SK-N-SH (cell line): ENCODE measurements around the gene CDH4. TPM values are rescaled to one million over a fixed set of nuclear protein-coding genes. Genes with fewer than 3 reads are reported as not detected.

Source experiments
- CTCF ChIA-PET: fragments of 300-600, 350-600 bp; formaldehyde crosslinking; extraction: SDS; loops from one replicate; lab custom pipeline; 2021; lab: Yijun Ruan, JAX
- POLR2A ChIA-PET: fragments of 350-600 bp; sonication (Branson Sonifier 250); formaldehyde crosslinking; extraction: SDS; loops from one replicate; lab custom pipeline; 2020; ENCODE audit warnings: antibody characterized with exemption, inconsistent platforms; lab: Yijun Ruan, JAX
- DNase-seq: peaks from one replicate; pipeline ENCODE4 v3.0.0; 2012
- H2AFZ ChIP-seq: fragments of 200-600 bp; sonication (generic); 2 replicates; pipeline ENCODE4 v1.8.1; 2016; ENCODE audit warnings: antibody characterized with exemption, mild to moderate bottlenecking, low read depth
- H3F3A ChIP-seq: fragments of 200-600 bp; sonication (generic); replicated peaks from 2 replicates; pipeline ENCODE3; 2016; ENCODE audit warnings: antibody characterized with exemption, mild to moderate bottlenecking; ENCODE audit not compliant: insufficient read depth
- H3K27ac ChIP-seq, 2 experiments: fragments of 200-500 bp in 1 of 2; fragments of 200-600 bp in 1 of 2; sonication (Bioruptor generic) in 1 of 2; sonication (generic), shearing (Covaris generic) in 1 of 2; 2 replicates each; pipeline versions ENCODE4 v1.5.1 to v1.6.1; 2014 to 2016; ENCODE audit warnings: low read depth in 2 of 2, inconsistent platforms in 1 of 2, low read length in 1 of 2, mild to moderate bottlenecking in 1 of 2, mixed read lengths in 1 of 2
- H3K27me3 ChIP-seq: fragments of 200-600 bp; sonication (generic), shearing (Covaris generic); 2 replicates; pipeline ENCODE4 v1.6.1; 2016; ENCODE audit warnings: mixed run types; ENCODE audit not compliant: insufficient read depth
- H3K36me3 ChIP-seq, 2 experiments: fragments of 200-500 bp in 1 of 2; fragments of 200-600 bp in 1 of 2; sonication (Bioruptor generic) in 1 of 2; sonication (generic) in 1 of 2; replicated peaks in 1 of 2; 2 replicates each; pipeline versions ENCODE3 to v1.5.1; 2014 to 2016; ENCODE audit warnings: low read length in 1 of 2, mild to moderate bottlenecking in 1 of 2; ENCODE audit not compliant: insufficient read depth in 2 of 2, control insufficient read depth in 1 of 2
- H3K4me1 ChIP-seq, 2 experiments: fragments of 200-500 bp in 1 of 2; fragments of 200-600 bp in 1 of 2; sonication (Bioruptor generic) in 1 of 2; sonication (generic), shearing (Covaris generic) in 1 of 2; 2 replicates each; pipeline versions ENCODE4 v1.5.1 to v1.6.1; 2014 to 2016; ENCODE audit warnings: low read depth in 1 of 2, low read length in 1 of 2, mixed run types in 1 of 2; ENCODE audit not compliant: insufficient read depth in 2 of 2, control insufficient read depth in 1 of 2
- H3K4me2 ChIP-seq: fragments of 200-600 bp; sonication (generic), shearing (Covaris generic); 2 replicates; pipeline ENCODE4 v1.6.1; 2017; ENCODE audit warnings: mixed run types
- H3K4me3 ChIP-seq, 2 experiments: fragments of 200-500 bp in 1 of 2; fragments of 200-600 bp in 1 of 2; sonication (Bioruptor generic) in 1 of 2; sonication (generic), shearing (Covaris generic) in 1 of 2; 2 replicates each; pipeline versions ENCODE4 v1.5.1 to v1.8.1; 2014 to 2016; ENCODE audit warnings: low read depth in 2 of 2, inconsistent platforms in 1 of 2, low read length in 1 of 2, mild to moderate bottlenecking in 1 of 2, mixed read lengths in 1 of 2, moderate library complexity in 1 of 2
- H3K79me2 ChIP-seq: fragments of 200-600 bp; sonication (generic); 2 replicates; pipeline ENCODE4 v1.8.1; 2017; ENCODE audit warnings: mild to moderate bottlenecking; ENCODE audit not compliant: insufficient read depth
- H3K9ac ChIP-seq: fragments of 200-600 bp; sonication (generic); 2 replicates; pipeline ENCODE4 v1.6.1; 2017; ENCODE audit warnings: mixed run types
- H3K9me2 ChIP-seq: fragments of 200-600 bp; sonication (generic); 2 replicates; pipeline ENCODE4 v1.6.1; 2017; ENCODE audit warnings: mixed run types
- H3K9me3 ChIP-seq: fragments of 200-600 bp; sonication (generic); 2 replicates; pipeline ENCODE4 v1.6.1; 2017; ENCODE audit warnings: mixed run types, mild to moderate bottlenecking, moderate library complexity
- H4K20me1 ChIP-seq: fragments of 200-600 bp; sonication (generic); 2 replicates; pipeline ENCODE4 v1.6.1; 2017; ENCODE audit warnings: mild to moderate bottlenecking, mixed run types; ENCODE audit not compliant: insufficient read depth
- GATA2 ChIP-seq: sonication (generic); formaldehyde crosslinking; IDR thresholded peaks from 2 replicates; pipeline ENCODE4 v1.5.0; 2020; ENCODE audit warnings: mild to moderate bottlenecking, missing genetic modification reagents
- JUND ChIP-seq: IDR thresholded peaks from 2 replicates; pipeline ENCODE4 v1.4.0; 2012
- MEF2A ChIP-seq: IDR thresholded peaks from 2 replicates; pipeline ENCODE4 v1.4.0; 2012; ENCODE audit warnings: low read depth, borderline replicate concordance
- MXI1 ChIP-seq: IDR thresholded peaks from 2 replicates; pipeline ENCODE4 v1.6.1; 2012; ENCODE audit warnings: mild to moderate bottlenecking, low read depth, low read length, improper control_type of control experiment
- NRF1 ChIP-seq: IDR thresholded peaks from 2 replicates; pipeline ENCODE4 v1.6.1; 2012; ENCODE audit warnings: low read depth, mild to moderate bottlenecking, low read length
- POLR2AphosphoS5 ChIP-seq: IDR thresholded peaks from 2 replicates; pipeline ENCODE4 v1.6.1; 2012; ENCODE audit warnings: low read depth, low read length
- RAD21 ChIP-seq: IDR thresholded peaks from 2 replicates; pipeline ENCODE4 v1.6.1; 2012; ENCODE audit warnings: mild to moderate bottlenecking, low read length
- RXRA ChIP-seq: IDR thresholded peaks from 2 replicates; pipeline ENCODE4 v1.4.0; 2012; ENCODE audit warnings: low read depth, mild to moderate bottlenecking, borderline replicate concordance
- YY1 ChIP-seq: IDR thresholded peaks from 2 replicates; pipeline ENCODE4 v1.4.0; 2012; ENCODE audit warnings: low read depth, mild to moderate bottlenecking
- WGBS: methylation state at CpG from one replicate; pipeline ENCODE4 v1.1.6; 2017; ENCODE audit warnings: low lambda C conversion rate; 5-methylcytosine and 5-hydroxymethylcytosine counted together
- polyA plus RNA-seq, 3 experiments: library from polyadenylated mRNA; depleted of rRNA; stranded (reverse); fragments of >200 nt; gene quantifications; 2 replicates each; pipeline ENCODE4 v1.2.3, GENCODE V29; 2012
- TF ChIP-seq, protein P1 (sequence below): IDR thresholded peaks from 2 replicates; pipeline ENCODE4 v1.6.1; 2012; ENCODE audit warnings: mild to moderate bottlenecking, low read depth, low read length, moderate library complexity
- TF ChIP-seq, protein P2 (sequence below): fragments of 200-600 bp; sonication (generic); IDR thresholded peaks from 2 replicates; pipeline ENCODE4 v1.6.1; 2017; ENCODE audit warnings: antibody characterized with exemption, mild to moderate bottlenecking, moderate library complexity
- TF ChIP-seq, protein P3 (sequence below): IDR thresholded peaks from 2 replicates; pipeline ENCODE4 v1.4.0; 2012; ENCODE audit warnings: low read depth, borderline replicate concordance
- TF ChIP-seq, protein P4 (sequence below): fragments of 150-350 bp; IDR thresholded peaks from 2 replicates; pipeline ENCODE4 v1.6.1; 2016; ENCODE audit warnings: mild to moderate bottlenecking, low read depth, low read length
- TF ChIP-seq, protein P5 (sequence below): IDR thresholded peaks from 2 replicates; pipeline ENCODE4 v1.4.0; 2012; ENCODE audit warnings: low read depth

Gene CDH4
- polyA plus RNA-seq, 1 of the 3 experiments (the other 2 are of a cell fraction), result not detected

DNA sequence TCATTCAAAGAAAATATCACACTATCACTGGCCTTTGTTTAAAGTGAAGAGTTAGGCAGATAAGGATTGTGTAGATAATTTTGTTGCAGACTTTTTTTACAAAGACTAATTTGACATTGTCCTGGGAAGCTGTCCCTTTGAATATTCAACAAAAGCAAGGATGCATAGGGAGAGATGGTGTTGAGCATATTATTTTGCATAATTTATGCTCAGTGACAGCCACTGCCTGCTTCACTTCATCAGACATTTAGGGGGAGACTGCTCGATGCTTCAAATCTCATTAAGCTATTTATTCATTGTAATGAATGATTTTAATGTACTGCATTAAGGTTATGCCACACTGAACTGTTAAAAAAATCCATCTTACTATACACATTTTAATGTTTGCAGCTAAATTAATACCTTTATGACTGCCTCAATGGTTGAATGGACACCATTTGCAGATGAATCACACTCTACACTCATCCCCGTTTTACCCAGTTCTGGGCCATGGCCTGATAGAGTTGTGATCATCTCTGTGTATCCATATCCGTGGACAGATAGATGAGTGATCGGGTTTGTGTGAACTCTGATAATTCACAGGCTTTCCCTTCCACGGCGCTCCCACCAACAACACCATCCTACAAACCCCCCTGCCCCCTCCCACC, 128.0 kb downstream of the CDH4 start (continued):
- TF ChIP-seq, protein P1, sequence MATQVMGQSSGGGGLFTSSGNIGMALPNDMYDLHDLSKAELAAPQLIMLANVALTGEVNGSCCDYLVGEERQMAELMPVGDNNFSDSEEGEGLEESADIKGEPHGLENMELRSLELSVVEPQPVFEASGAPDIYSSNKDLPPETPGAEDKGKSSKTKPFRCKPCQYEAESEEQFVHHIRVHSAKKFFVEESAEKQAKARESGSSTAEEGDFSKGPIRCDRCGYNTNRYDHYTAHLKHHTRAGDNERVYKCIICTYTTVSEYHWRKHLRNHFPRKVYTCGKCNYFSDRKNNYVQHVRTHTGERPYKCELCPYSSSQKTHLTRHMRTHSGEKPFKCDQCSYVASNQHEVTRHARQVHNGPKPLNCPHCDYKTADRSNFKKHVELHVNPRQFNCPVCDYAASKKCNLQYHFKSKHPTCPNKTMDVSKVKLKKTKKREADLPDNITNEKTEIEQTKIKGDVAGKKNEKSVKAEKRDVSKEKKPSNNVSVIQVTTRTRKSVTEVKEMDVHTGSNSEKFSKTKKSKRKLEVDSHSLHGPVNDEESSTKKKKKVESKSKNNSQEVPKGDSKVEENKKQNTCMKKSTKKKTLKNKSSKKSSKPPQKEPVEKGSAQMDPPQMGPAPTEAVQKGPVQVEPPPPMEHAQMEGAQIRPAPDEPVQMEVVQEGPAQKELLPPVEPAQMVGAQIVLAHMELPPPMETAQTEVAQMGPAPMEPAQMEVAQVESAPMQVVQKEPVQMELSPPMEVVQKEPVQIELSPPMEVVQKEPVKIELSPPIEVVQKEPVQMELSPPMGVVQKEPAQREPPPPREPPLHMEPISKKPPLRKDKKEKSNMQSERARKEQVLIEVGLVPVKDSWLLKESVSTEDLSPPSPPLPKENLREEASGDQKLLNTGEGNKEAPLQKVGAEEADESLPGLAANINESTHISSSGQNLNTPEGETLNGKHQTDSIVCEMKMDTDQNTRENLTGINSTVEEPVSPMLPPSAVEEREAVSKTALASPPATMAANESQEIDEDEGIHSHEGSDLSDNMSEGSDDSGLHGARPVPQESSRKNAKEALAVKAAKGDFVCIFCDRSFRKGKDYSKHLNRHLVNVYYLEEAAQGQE, result no peak
- TF ChIP-seq NRF1 (no peak), JUND (no peak), RAD21 (no peak), YY1 (no peak), GATA2 (no peak), RXRA (no peak), POLR2AphosphoS5 (no peak), MXI1 (no peak), MEF2A (no peak)
- TF ChIP-seq, protein P2, sequence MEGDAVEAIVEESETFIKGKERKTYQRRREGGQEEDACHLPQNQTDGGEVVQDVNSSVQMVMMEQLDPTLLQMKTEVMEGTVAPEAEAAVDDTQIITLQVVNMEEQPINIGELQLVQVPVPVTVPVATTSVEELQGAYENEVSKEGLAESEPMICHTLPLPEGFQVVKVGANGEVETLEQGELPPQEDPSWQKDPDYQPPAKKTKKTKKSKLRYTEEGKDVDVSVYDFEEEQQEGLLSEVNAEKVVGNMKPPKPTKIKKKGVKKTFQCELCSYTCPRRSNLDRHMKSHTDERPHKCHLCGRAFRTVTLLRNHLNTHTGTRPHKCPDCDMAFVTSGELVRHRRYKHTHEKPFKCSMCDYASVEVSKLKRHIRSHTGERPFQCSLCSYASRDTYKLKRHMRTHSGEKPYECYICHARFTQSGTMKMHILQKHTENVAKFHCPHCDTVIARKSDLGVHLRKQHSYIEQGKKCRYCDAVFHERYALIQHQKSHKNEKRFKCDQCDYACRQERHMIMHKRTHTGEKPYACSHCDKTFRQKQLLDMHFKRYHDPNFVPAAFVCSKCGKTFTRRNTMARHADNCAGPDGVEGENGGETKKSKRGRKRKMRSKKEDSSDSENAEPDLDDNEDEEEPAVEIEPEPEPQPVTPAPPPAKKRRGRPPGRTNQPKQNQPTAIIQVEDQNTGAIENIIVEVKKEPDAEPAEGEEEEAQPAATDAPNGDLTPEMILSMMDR, result no peak
- TF ChIP-seq, protein P3, sequence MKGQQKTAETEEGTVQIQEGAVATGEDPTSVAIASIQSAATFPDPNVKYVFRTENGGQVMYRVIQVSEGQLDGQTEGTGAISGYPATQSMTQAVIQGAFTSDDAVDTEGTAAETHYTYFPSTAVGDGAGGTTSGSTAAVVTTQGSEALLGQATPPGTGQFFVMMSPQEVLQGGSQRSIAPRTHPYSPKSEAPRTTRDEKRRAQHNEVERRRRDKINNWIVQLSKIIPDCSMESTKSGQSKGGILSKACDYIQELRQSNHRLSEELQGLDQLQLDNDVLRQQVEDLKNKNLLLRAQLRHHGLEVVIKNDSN, result no peak
- TF ChIP-seq, protein P4, sequence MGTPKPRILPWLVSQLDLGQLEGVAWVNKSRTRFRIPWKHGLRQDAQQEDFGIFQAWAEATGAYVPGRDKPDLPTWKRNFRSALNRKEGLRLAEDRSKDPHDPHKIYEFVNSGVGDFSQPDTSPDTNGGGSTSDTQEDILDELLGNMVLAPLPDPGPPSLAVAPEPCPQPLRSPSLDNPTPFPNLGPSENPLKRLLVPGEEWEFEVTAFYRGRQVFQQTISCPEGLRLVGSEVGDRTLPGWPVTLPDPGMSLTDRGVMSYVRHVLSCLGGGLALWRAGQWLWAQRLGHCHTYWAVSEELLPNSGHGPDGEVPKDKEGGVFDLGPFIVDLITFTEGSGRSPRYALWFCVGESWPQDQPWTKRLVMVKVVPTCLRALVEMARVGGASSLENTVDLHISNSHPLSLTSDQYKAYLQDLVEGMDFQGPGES, result no peak

DNA sequence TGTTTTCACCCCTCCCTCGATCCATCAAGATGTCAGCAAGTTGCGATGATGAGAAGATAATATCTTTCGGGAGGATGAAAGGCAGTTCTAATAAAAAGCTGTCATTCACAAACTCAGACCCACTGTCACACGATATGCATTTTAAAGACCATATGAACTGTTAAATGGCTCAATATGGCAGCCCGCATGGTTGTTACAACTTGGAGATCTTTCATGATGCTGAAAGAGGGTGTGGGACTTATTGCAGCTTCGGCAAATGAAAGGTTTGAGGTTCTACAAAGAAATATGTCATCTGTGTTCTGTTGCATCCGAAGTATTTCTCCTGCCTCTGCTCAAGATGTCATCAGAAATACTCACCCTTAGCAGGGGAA, 128.5 kb downstream of the CDH4 start:
- no peak overlapping the region for H2AFZ ChIP-seq
- POLR2A ChIA-PET, result no interaction called here
- WGBS, result 31% methylated on average over 7 of the region's 7 CpGs

More for the DNA sequence above, 128.5 kb downstream of the CDH4 start:
- Histone ChIP-seq H3K36me3 (no peaks in the 10 kb centered on the region), H3K9me3 (peaks cover 5% of the 10 kb centered on the region; the same call in 1 of the 2 replicates), H3K4me3 (no peak overlapping the region), H3F3A (no peaks in the 10 kb centered on the region), H3K27ac (no peak overlapping the region), H3K4me1 (no peaks in the 10 kb centered on the region), H3K9me2 (no peaks in the 10 kb centered on the region), H3K4me2 (no peak overlapping the region), H3K79me2 (no peaks in the 10 kb centered on the region), H3K27me3 (no peaks in the 10 kb centered on the region), H4K20me1 (no peaks in the 10 kb centered on the region), H3K9ac (no peak overlapping the region)
- CTCF ChIA-PET, result no interaction called here
- no peak for DNase-seq
- TF ChIP-seq RXRA, result no peak
- TF ChIP-seq, protein P5, sequence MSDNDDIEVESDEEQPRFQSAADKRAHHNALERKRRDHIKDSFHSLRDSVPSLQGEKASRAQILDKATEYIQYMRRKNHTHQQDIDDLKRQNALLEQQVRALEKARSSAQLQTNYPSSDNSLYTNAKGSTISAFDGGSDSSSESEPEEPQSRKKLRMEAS, result no peak
